ENCODE results near the gene NFE2.

Gene NFE2

GRCh38 chr12:54281261-54281638, 19.6 kb downstream of the NFE2 start:
- peak; percentile 36 for DNase-seq

- peak; percentile 98 for DNase-seq
Measured at GRCh38 chr12:54280468-54281260, 20.2 kb downstream of the NFE2 start, which contains the start of gene HNRNPA1. Gene HNRNPA1 (plus strand): TSS chr12:54280726. CDS start chr12:54280808, 82 bp downstream.

GRCh38 chr12:54279632-54280467, 21.0 kb downstream of the NFE2 start, which contains the start of gene CBX5:
Gene CBX5 (minus strand): TSS chr12:54280122. CDS start chr12:54257650, 22,472 bp downstream.
- DNase-seq, result peak; percentile 98

- no peak for DNase-seq
Measured at GRCh38 chr12:54279227-54279631, 21.6 kb downstream of the NFE2 start.

GRCh38 chr12:54277823-54278276, 23.0 kb downstream of the NFE2 start:
- DNase-seq, result no peak

- DNase-seq, result no peak
Measured at GRCh38 chr12:54276368-54276767, 24.4 kb downstream of the NFE2 start.

- DNase-seq, result no peak
Measured at GRCh38 chr12:54273981-54274380, 26.8 kb downstream of the NFE2 start.

- DNase-seq, result no peak
Measured at GRCh38 chr12:54272214-54272613, 28.6 kb downstream of the NFE2 start.

- no peak for DNase-seq
Measured at GRCh38 chr12:54270345-54270744, 30.5 kb downstream of the NFE2 start.

- DNase-seq, result no peak
Measured at GRCh38 chr12:54266852-54267251, 34.0 kb downstream of the NFE2 start.

GRCh38 chr12:54265364-54265812, 35.4 kb downstream of the NFE2 start:
- DNase-seq, result no peak

- no peak for DNase-seq
Measured at GRCh38 chr12:54262403-54262925, 38.4 kb downstream of the NFE2 start.

GRCh38 chr12:54261815-54262402, 38.9 kb downstream of the NFE2 start:
- DNase-seq, result no peak

GRCh38 chr12:54259194-54260011, 41.4 kb downstream of the NFE2 start:
- DNase-seq, result peak; percentile 91

- no peak for DNase-seq
Measured at GRCh38 chr12:54258201-54258681, 42.6 kb downstream of the NFE2 start.

- no peak for DNase-seq
Measured at GRCh38 chr12:54257332-54257731, 43.5 kb downstream of the NFE2 start.

GRCh38 chr12:54253240-54253639, 47.6 kb downstream of the NFE2 start:
- no peak for DNase-seq

- peak; percentile 42 for DNase-seq
Measured at GRCh38 chr12:54251667-54252284, 49.0 kb downstream of the NFE2 start.

- DNase-seq, result no peak
Measured at GRCh38 chr12:54249489-54249888, 51.3 kb downstream of the NFE2 start.

GRCh38 chr12:54246011-54246641, 54.7 kb downstream of the NFE2 start:
- DNase-seq, result no peak

All from NCI-H1436 (cell line).